ENCODE data around the gene CEP162. TPM values are rescaled to one million over a fixed set of nuclear protein-coding genes. Genes with fewer than 3 reads are reported as not detected.
"Not testable (repeated sequence)": the region's sequence is repeated elsewhere in the genome, so short reads cannot be mapped to it uniquely, and the experiment has no call there.

Gene CEP162
- total and polyA plus RNA-seq, 12 donors, result 2.1 to 5.6 (median 3.8) TPM

DNA sequence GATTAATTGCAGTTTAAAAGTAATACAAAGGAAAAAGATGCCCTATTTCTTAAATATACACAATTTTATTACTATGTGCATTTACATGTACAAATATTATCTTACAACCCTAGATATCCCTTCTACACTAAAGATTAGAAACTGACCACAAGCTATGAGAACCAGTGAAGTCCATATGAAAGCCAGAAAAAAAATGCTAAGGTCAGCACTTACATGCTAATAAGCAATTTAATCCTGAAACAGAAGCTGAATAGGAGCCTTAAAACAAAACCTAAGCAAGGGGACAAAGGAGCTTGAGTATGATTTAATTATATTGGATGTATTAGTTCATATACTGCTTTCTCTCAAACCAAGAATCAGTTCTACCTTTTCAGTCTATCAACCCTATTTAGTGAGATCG lies 14.2 kb downstream of the CEP162 start:
- H3K4me1 ChIP-seq, result no peaks in the 10 kb centered on the region
- H3K9me3 ChIP-seq, result no peaks in the 10 kb centered on the region
- TF ChIP-seq, protein P1, sequence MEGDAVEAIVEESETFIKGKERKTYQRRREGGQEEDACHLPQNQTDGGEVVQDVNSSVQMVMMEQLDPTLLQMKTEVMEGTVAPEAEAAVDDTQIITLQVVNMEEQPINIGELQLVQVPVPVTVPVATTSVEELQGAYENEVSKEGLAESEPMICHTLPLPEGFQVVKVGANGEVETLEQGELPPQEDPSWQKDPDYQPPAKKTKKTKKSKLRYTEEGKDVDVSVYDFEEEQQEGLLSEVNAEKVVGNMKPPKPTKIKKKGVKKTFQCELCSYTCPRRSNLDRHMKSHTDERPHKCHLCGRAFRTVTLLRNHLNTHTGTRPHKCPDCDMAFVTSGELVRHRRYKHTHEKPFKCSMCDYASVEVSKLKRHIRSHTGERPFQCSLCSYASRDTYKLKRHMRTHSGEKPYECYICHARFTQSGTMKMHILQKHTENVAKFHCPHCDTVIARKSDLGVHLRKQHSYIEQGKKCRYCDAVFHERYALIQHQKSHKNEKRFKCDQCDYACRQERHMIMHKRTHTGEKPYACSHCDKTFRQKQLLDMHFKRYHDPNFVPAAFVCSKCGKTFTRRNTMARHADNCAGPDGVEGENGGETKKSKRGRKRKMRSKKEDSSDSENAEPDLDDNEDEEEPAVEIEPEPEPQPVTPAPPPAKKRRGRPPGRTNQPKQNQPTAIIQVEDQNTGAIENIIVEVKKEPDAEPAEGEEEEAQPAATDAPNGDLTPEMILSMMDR (IDR thresholded peaks at IDR 0.05), result no peak
- intact Hi-C loops (cut with DNase I), result loop anchor here in 2 of 10 donors (10.0 kb wide), 1 partner anchor 598 kb away; no protein-coding TSS in a partner anchor
- H3K4me3 ChIP-seq, result no peak overlapping the region
- no peak overlapping the region for H3K27ac ChIP-seq
- no peaks in the 10 kb centered on the region for H3K27me3 ChIP-seq
- WGBS, 2 donors, result 91 to 95% methylated on average over 1 of the region's 1 CpG
- no peak for ATAC-seq
- H3K36me3 ChIP-seq, result peaks cover 0 to 86% (median 5%) of the 10 kb centered on the region in 9 donors
- DNase-seq, result no peak

DNA sequence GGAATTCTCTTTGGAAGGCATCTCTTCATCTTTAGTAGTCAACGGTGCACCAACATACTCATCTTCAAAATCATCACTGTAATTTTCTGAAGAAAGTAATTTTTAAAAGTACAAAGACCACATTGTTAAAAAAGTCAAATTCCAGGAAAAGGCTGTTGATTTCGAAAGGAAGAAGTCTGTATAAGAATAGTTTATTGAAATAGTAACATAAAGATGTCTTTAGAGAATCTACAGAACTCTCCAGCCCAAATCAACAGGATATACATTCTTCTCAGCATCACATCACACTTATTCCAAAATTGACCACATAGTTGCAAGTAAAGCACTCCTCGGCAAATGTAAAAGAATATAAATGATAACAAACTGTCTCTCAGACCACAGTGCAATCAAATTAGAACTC lies 23.4 kb downstream of the CEP162 start:
- Histone ChIP-seq H3K4me3 (no peak overlapping the region), H3K27me3 (no peaks in the 10 kb centered on the region), H3K4me1 (no peaks in the 10 kb centered on the region), H3K27ac (no peak overlapping the region), H3K36me3 (peaks cover 0 to 68% (median 4%) of the 10 kb centered on the region in 9 donors), H3K9me3 (peaks cover 0 to 8% (median 0%) of the 10 kb centered on the region in 11 donors)
- TF ChIP-seq, protein P1 (IDR thresholded peaks at IDR 0.05), result no peak
- intact Hi-C loops (cut with DNase I), result no loop called here
- no peak for ATAC-seq
- DNase-seq, result no peak
- 80 to 86% methylated on average over 3 of the region's 3 CpGs for WGBS, 2 donors

DNA sequence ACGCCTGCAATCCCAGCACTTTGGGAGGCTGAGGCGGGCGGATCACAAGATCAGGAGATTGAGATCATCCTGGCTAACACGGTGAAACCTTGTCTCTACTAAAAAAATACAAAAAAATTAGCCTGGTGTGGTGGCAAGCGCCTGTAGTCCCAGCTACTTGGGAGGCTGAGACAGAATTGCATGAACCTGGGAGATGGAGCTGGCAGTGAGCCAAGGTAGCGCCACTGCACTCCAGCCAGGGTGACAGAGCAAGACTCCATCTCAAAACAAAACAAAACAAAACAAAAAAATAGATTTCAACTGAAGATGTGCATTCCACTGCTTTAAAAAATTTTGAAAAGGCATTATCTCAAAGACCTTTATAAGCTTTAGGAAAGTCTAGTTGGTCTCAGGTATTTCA lies 27.5 kb downstream of the CEP162 start:
- H3K4me3 ChIP-seq; H3K9me3 ChIP-seq; H3K4me1 ChIP-seq; intact Hi-C loops (cut with DNase I); ATAC-seq; H3K27me3 ChIP-seq; H3K27ac ChIP-seq; DNase-seq: not testable (repeated sequence)
- WGBS, 2 donors, result 94 to 96% methylated on average over 6 of the region's 6 CpGs
- peaks cover 0 to 83% (median 5%) of the 10 kb centered on the region in 9 donors for H3K36me3 ChIP-seq

DNA sequence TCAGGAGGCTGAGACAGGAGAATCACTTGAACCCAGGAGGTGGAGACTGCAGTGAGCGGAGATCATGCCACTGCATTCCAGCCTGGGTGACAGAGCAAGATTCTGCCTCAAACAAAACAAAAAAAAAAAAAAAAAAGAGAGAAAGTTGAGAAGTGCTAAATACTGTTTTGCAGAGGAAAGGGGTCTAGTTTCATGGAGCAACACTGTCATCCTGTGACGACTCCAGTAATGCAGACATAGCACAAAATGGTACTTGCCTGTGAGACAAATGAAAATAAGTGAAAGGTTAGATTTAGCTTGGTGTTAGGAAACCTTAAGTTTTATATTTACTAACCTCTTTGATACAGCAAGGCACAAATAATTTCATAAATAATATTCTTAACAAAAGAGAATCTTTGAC lies 29.7 kb downstream of the CEP162 start:
- peaks cover 0 to 90% (median 19%) of the 10 kb centered on the region in 9 donors for H3K36me3 ChIP-seq
- H3K27me3 ChIP-seq, result no peaks in the 10 kb centered on the region
- ATAC-seq, result no peak
- H3K27ac ChIP-seq, result no peak overlapping the region
- no peaks in the 10 kb centered on the region for H3K4me1 ChIP-seq
- 88 to 92% methylated on average over 2 of the region's 2 CpGs for WGBS, 2 donors
- no peak overlapping the region for H3K4me3 ChIP-seq
- intact Hi-C loops (cut with DNase I), result no loop called here
- H3K9me3 ChIP-seq, result peaks cover 0 to 4% (median 0%) of the 10 kb centered on the region in 11 donors
- TF ChIP-seq, protein P1 (IDR thresholded peaks at IDR 0.05), result peak in 1 of 9 donors; percentile 11
- no peak for DNase-seq

DNA sequence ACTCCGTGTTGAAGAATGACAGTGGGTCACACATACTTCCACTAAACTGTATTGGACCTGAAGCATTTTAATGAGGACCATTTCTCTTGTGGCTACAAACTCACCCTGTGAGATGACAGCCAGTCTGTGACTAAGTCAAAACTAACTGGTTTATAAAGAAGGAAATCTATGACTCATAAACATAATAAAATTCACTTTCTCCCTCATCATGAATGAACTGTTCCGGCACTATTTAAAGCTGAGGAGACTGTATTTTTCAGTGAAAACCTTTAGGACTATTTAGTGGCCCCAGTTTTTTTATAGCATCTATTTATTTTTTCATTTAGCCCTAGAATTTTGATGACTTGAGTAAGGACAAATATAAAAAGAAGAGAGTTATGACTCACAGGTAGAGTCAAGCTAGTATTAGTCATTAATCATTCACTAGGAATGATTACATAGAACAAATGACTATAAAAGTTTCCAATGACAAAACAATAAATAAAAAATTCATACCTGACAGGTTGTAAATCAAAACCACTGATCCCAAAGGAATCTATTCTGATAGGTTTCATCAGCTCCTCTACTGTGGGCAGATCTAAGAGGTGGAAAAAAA lies 34.2 kb downstream of the CEP162 start:
- H3K27ac ChIP-seq, result no peak overlapping the region
- H3K9me3 ChIP-seq, result peaks cover 0 to 4% (median 0%) of the 10 kb centered on the region in 11 donors
- no peak overlapping the region for H3K4me3 ChIP-seq
- H3K36me3 ChIP-seq, result peaks cover 0 to 81% (median 36%) of the 10 kb centered on the region in 9 donors
- intact Hi-C loops (cut with DNase I), result no loop called here
- no peaks in the 10 kb centered on the region for H3K27me3 ChIP-seq
- 92 to 96% methylated on average over 2 of the region's 2 CpGs for WGBS, 2 donors
- TF ChIP-seq, protein P1 (IDR thresholded peaks at IDR 0.05), result no peak
- ATAC-seq (no peak), DNase-seq (no peak)
- H3K4me1 ChIP-seq, result no peaks in the 10 kb centered on the region

Measured in heart right ventricle (tissue), 16 donors.